GM23338 (cell line): ENCODE measurements around the gene MOV10. TPM values are rescaled to one million over a fixed set of nuclear protein-coding genes. Genes with fewer than 3 reads are reported as not detected.

Source experiments
- ATAC-seq: fragments of 200-7000 bp; cut with Tn5 transposase; 3 replicates; pipeline ENCODE4 v1.9.1; 2020
- DNase-seq: peaks from one replicate; pipeline ENCODE4 v3.0.0-alpha.2; 2015; ENCODE audit warnings: low spot score
- H2AFZ ChIP-seq: fragments of 200-600 bp; sonication (generic); 2 replicates; pipeline ENCODE4 v1.8.0; 2016; ENCODE audit warnings: antibody characterized with exemption, mild to moderate bottlenecking, moderate library complexity
- H3F3A ChIP-seq: fragments of 200-600 bp; sonication (generic); replicated peaks from 2 replicates; pipeline ENCODE4 v1.8.0; 2017; ENCODE audit warnings: antibody characterized with exemption, mixed run types, low read depth
- H3K27ac ChIP-seq: fragments of 200-600 bp; sonication (generic); 2 replicates; pipeline ENCODE4 v1.6.1; 2016; ENCODE audit warnings: low read depth
- H3K27me3 ChIP-seq: fragments of 200-600 bp; sonication (generic); 2 replicates; pipeline ENCODE4 v1.8.0; 2016; ENCODE audit warnings: mild to moderate bottlenecking, mixed run types, moderate library complexity; ENCODE audit not compliant: insufficient read depth
- H3K36me3 ChIP-seq: fragments of 200-600 bp; sonication (generic); 2 replicates; pipeline ENCODE4 v1.8.0; 2016; ENCODE audit warnings: mild to moderate bottlenecking; ENCODE audit not compliant: insufficient read depth
- H3K4me1 ChIP-seq: fragments of 200-600 bp; sonication (generic); 2 replicates; pipeline ENCODE4 v1.8.0; 2016; ENCODE audit warnings: mild to moderate bottlenecking, moderate library complexity; ENCODE audit not compliant: insufficient read depth
- H3K4me2 ChIP-seq: fragments of 200-600 bp; sonication (generic); 2 replicates; pipeline ENCODE4 v1.7.1; 2017; ENCODE audit warnings: mixed run types
- H3K4me3 ChIP-seq: fragments of 200-600 bp; sonication (generic); 2 replicates; pipeline ENCODE4 v1.6.1; 2016; ENCODE audit warnings: mixed run types
- H3K79me2 ChIP-seq: fragments of 200-600 bp; sonication (generic); replicated peaks from 2 replicates; pipeline ENCODE4 v1.8.0; 2017; ENCODE audit warnings: mild to moderate bottlenecking; ENCODE audit not compliant: insufficient read depth
- H3K9me2 ChIP-seq: fragments of 200-600 bp; sonication (generic); 2 replicates; pipeline ENCODE4 v1.8.0; 2017; ENCODE audit not compliant: insufficient read depth
- H4K20me1 ChIP-seq: fragments of 200-600 bp; sonication (generic); replicated peaks from 2 replicates; pipeline ENCODE4 v1.8.0; 2017; ENCODE audit warnings: mild to moderate bottlenecking; ENCODE audit not compliant: insufficient read depth
- H3K27ac Mint-ChIP-seq: 2 replicates; pipeline ENCODE4 v1.8.0; 2020; ENCODE audit warnings: inconsistent platforms, mild to moderate bottlenecking, moderate library complexity, mixed read lengths
- H3K27me3 Mint-ChIP-seq: 3 replicates; pipeline ENCODE4 v1.8.0; 2022; ENCODE audit warnings: low read depth, mild to moderate bottlenecking, moderate library complexity, mixed read lengths, inconsistent platforms; ENCODE audit not compliant: insufficient read depth, poor library complexity
- H3K36me3 Mint-ChIP-seq: 3 replicates; pipeline ENCODE4 v1.8.0; 2021; ENCODE audit warnings: low read depth, mild to moderate bottlenecking, inconsistent platforms, moderate library complexity, mixed read lengths
- H3K4me1 Mint-ChIP-seq: 3 replicates; pipeline ENCODE4 v1.8.0; 2020; ENCODE audit warnings: mild to moderate bottlenecking, inconsistent platforms, mixed read lengths
- H3K4me3 Mint-ChIP-seq: 3 replicates; pipeline ENCODE4 v1.8.0; 2021; ENCODE audit warnings: moderate library complexity, mild to moderate bottlenecking, inconsistent platforms, mixed read lengths
- H3K9me3 Mint-ChIP-seq: 3 replicates; pipeline ENCODE4 v1.8.0; 2020; ENCODE audit warnings: moderate library complexity, mild to moderate bottlenecking, inconsistent platforms, mixed read lengths
- CREB1 ChIP-seq: fragments of 250-450 bp; sonication (Bioruptor Pico); IDR thresholded peaks from 2 replicates; pipeline ENCODE4 v1.5.0; 2020; ENCODE audit warnings: low read depth, mild to moderate bottlenecking, moderate library complexity
- EZH2 ChIP-seq: fragments of 200-600 bp; sonication (generic); IDR thresholded peaks from one replicate; pipeline ENCODE4 v1.8.0; 2017; ENCODE audit warnings: antibody characterized with exemption, mild to moderate bottlenecking, low read depth; ENCODE audit not compliant: unreplicated experiment
- EZH2phosphoT487 ChIP-seq: fragments of 200-600 bp; sonication (generic); IDR thresholded peaks from one replicate; pipeline ENCODE4 v1.8.1; 2018; ENCODE audit warnings: antibody characterized with exemption; ENCODE audit not compliant: unreplicated experiment
- JUNB ChIP-seq: IDR thresholded peaks from one replicate; pipeline ENCODE4 v1.6.1; 2016; ENCODE audit warnings: antibody characterized with exemption; ENCODE audit not compliant: unreplicated experiment
- NANOG ChIP-seq: IDR thresholded peaks from 2 replicates; pipeline ENCODE4 v1.6.1; 2016; ENCODE audit warnings: antibody characterized with exemption, borderline replicate concordance
- POLR2AphosphoS5 ChIP-seq: IDR thresholded peaks from 2 replicates; pipeline ENCODE4 v1.6.1; 2016; ENCODE audit warnings: antibody characterized with exemption, low read depth
- STAT1 ChIP-seq: IDR thresholded peaks from one replicate; pipeline ENCODE4 v1.6.1; 2016; ENCODE audit warnings: antibody characterized with exemption; ENCODE audit not compliant: unreplicated experiment
- ZNF114 ChIP-seq: fragments of 250-450 bp; sonication (Bioruptor Pico); IDR thresholded peaks from 2 replicates; pipeline ENCODE4 v1.5.0; 2020; ENCODE audit warnings: mild to moderate bottlenecking, moderate library complexity
- ZNF331 ChIP-seq: fragments of 250-450 bp; sonication (Bioruptor Pico); IDR thresholded peaks from 2 replicates; pipeline ENCODE4 v1.5.0; 2020; ENCODE audit warnings: low read depth, mild to moderate bottlenecking, moderate library complexity
- polyA plus RNA-seq: library from polyadenylated mRNA; unstranded; fragments of >200 nt; fragmentation: Nextera tagmentation; extraction: Ambion mirVana; gene quantifications from 2 replicates; pipeline ENCODE4 v1.2.1, GENCODE V29; 2016
- total RNA-seq: library from RNA; depleted of rRNA; stranded (reverse); fragments of >200 nt; shearing (Covaris generic); gene quantifications from 2 replicates; pipeline ENCODE4 v1.2.3, GENCODE V29; 2014
- TF ChIP-seq, protein P1 (sequence below): IDR thresholded peaks from 2 replicates; pipeline ENCODE4 v1.6.1; 2016; ENCODE audit warnings: antibody characterized with exemption
- TF ChIP-seq, protein P2 (sequence below): IDR thresholded peaks from one replicate; pipeline ENCODE4 v1.6.1; 2018; ENCODE audit warnings: antibody characterized with exemption; ENCODE audit not compliant: unreplicated experiment
- TF ChIP-seq, protein P3 (sequence below): fragments of 250-450 bp; sonication (Bioruptor Pico); IDR thresholded peaks from 2 replicates; pipeline ENCODE4 v1.5.0; 2020; ENCODE audit warnings: mild to moderate bottlenecking, moderate library complexity
- TF ChIP-seq, protein P4 (sequence below), 2 experiments: fragments of 200-600 bp in 1 of 2; sonication (generic) in 1 of 2; conservative IDR thresholded peaks; 2 replicates each; pipeline versions ENCODE4 v1.5.1 to v1.6.1; 2016 to 2017; ENCODE audit warnings: antibody characterized with exemption in 2 of 2, low read depth in 2 of 2, mild to moderate bottlenecking in 2 of 2, moderate library complexity in 1 of 2

Gene MOV10
- total and polyA plus RNA-seq, 2 experiments from 2014 or later = 53.6 to 77.6 TPM

DNA sequence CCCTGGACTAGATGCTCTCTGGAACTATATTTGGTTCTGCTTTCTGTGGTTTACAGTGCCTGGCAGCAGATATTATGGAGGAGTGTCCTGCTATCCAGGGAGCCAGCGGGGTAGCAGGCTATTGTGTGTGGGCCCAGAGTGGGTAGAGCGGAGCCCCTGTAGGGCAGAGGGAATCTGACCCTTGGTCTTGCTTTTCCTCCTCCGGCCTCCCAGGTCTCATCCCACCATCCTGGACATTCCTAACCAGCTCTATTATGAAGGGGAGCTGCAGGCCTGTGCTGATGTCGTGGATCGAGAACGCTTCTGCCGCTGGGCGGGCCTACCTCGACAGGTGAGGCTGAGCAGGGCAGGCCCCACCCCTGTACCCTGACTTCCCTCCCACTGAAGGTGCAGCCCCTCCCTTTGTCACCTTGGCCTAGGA lies 23.3 kb downstream of the MOV10 start:
- no peak overlapping the region for H3K4me2 ChIP-seq
- 0 out of 2 replicates have a peak, but pooled peaks cover 3% of the 10 kb centered on the region for H3F3A ChIP-seq
- H4K20me1 ChIP-seq = peaks cover 15% of the 10 kb centered on the region; the same call in 1 of the 2 replicates
- DNase-seq (no peak), ATAC-seq (no peak; the same call in 2 of the 3 replicates)
- no peaks in the 10 kb centered on the region for H3K9me3 Mint-ChIP-seq
- H3K4me1 Mint-ChIP-seq = peaks cover 52% of the 10 kb centered on the region
- H3K27me3 Mint-ChIP-seq = peaks cover 33% of the 10 kb centered on the region
- H3K4me3 ChIP-seq = no peak overlapping the region
- no peak overlapping the region for H3K27ac Mint-ChIP-seq
- H3K27ac ChIP-seq = no peak overlapping the region
- H2AFZ ChIP-seq = no peak overlapping the region
- no peaks in the 10 kb centered on the region for H3K9me2 ChIP-seq
- no peaks in the 10 kb centered on the region; the same call in 1 of the 2 replicates for H3K36me3 ChIP-seq
- H3K36me3 Mint-ChIP-seq = peaks cover 69% of the 10 kb centered on the region
- no peak for TF ChIP-seq NANOG
- no peak for TF ChIP-seq EZH2phosphoT487
- TF ChIP-seq, protein P1, sequence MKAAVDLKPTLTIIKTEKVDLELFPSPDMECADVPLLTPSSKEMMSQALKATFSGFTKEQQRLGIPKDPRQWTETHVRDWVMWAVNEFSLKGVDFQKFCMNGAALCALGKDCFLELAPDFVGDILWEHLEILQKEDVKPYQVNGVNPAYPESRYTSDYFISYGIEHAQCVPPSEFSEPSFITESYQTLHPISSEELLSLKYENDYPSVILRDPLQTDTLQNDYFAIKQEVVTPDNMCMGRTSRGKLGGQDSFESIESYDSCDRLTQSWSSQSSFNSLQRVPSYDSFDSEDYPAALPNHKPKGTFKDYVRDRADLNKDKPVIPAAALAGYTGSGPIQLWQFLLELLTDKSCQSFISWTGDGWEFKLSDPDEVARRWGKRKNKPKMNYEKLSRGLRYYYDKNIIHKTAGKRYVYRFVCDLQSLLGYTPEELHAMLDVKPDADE = no peak
- no peak for TF ChIP-seq JUNB
- no peak for TF ChIP-seq STAT1
- no peak for TF ChIP-seq ZNF331
- TF ChIP-seq EZH2 = no peak
- TF ChIP-seq POLR2AphosphoS5 = no peak
- TF ChIP-seq, protein P2, sequence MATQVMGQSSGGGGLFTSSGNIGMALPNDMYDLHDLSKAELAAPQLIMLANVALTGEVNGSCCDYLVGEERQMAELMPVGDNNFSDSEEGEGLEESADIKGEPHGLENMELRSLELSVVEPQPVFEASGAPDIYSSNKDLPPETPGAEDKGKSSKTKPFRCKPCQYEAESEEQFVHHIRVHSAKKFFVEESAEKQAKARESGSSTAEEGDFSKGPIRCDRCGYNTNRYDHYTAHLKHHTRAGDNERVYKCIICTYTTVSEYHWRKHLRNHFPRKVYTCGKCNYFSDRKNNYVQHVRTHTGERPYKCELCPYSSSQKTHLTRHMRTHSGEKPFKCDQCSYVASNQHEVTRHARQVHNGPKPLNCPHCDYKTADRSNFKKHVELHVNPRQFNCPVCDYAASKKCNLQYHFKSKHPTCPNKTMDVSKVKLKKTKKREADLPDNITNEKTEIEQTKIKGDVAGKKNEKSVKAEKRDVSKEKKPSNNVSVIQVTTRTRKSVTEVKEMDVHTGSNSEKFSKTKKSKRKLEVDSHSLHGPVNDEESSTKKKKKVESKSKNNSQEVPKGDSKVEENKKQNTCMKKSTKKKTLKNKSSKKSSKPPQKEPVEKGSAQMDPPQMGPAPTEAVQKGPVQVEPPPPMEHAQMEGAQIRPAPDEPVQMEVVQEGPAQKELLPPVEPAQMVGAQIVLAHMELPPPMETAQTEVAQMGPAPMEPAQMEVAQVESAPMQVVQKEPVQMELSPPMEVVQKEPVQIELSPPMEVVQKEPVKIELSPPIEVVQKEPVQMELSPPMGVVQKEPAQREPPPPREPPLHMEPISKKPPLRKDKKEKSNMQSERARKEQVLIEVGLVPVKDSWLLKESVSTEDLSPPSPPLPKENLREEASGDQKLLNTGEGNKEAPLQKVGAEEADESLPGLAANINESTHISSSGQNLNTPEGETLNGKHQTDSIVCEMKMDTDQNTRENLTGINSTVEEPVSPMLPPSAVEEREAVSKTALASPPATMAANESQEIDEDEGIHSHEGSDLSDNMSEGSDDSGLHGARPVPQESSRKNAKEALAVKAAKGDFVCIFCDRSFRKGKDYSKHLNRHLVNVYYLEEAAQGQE = no peak
- TF ChIP-seq CREB1 (CRISPR knock-in tag) = no peak
- TF ChIP-seq, protein P3, sequence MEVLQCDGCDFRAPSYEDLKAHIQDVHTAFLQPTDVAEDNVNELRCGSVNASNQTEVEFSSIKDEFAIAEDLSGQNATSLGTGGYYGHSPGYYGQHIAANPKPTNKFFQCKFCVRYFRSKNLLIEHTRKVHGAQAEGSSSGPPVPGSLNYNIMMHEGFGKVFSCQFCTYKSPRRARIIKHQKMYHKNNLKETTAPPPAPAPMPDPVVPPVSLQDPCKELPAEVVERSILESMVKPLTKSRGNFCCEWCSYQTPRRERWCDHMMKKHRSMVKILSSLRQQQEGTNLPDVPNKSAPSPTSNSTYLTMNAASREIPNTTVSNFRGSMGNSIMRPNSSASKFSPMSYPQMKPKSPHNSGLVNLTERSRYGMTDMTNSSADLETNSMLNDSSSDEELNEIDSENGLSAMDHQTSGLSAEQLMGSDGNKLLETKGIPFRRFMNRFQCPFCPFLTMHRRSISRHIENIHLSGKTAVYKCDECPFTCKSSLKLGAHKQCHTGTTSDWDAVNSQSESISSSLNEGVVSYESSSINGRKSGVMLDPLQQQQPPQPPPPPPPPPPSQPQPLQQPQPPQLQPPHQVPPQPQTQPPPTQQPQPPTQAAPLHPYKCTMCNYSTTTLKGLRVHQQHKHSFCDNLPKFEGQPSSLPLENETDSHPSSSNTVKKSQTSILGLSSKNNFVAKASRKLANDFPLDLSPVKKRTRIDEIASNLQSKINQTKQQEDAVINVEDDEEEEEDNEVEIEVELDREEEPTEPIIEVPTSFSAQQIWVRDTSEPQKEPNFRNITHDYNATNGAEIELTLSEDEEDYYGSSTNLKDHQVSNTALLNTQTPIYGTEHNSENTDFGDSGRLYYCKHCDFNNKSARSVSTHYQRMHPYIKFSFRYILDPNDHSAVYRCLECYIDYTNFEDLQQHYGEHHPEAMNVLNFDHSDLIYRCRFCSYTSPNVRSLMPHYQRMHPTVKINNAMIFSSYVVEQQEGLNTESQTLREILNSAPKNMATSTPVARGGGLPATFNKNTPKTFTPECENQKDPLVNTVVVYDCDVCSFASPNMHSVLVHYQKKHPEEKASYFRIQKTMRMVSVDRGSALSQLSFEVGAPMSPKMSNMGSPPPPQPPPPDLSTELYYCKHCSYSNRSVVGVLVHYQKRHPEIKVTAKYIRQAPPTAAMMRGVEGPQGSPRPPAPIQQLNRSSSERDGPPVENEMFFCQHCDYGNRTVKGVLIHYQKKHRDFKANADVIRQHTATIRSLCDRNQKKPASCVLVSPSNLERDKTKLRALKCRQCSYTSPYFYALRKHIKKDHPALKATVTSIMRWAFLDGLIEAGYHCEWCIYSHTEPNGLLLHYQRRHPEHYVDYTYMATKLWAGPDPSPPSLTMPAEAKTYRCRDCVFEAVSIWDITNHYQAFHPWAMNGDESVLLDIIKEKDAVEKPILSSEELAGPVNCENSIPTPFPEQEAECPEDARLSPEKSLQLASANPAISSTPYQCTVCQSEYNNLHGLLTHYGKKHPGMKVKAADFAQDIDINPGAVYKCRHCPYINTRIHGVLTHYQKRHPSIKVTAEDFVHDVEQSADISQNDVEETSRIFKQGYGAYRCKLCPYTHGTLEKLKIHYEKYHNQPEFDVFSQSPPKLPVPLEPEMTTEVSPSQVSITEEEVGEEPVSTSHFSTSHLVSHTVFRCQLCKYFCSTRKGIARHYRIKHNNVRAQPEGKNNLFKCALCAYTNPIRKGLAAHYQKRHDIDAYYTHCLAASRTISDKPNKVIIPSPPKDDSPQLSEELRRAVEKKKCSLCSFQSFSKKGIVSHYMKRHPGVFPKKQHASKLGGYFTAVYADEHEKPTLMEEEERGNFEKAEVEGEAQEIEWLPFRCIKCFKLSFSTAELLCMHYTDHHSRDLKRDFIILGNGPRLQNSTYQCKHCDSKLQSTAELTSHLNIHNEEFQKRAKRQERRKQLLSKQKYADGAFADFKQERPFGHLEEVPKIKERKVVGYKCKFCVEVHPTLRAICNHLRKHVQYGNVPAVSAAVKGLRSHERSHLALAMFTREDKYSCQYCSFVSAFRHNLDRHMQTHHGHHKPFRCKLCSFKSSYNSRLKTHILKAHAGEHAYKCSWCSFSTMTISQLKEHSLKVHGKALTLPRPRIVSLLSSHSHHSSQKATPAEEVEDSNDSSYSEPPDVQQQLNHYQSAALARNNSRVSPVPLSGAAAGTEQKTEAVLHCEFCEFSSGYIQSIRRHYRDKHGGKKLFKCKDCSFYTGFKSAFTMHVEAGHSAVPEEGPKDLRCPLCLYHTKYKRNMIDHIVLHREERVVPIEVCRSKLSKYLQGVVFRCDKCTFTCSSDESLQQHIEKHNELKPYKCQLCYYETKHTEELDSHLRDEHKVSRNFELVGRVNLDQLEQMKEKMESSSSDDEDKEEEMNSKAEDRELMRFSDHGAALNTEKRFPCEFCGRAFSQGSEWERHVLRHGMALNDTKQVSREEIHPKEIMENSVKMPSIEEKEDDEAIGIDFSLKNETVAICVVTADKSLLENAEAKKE = no peak
- TF ChIP-seq ZNF114 (CRISPR knock-in tag) = no peak
- TF ChIP-seq, protein P4, sequence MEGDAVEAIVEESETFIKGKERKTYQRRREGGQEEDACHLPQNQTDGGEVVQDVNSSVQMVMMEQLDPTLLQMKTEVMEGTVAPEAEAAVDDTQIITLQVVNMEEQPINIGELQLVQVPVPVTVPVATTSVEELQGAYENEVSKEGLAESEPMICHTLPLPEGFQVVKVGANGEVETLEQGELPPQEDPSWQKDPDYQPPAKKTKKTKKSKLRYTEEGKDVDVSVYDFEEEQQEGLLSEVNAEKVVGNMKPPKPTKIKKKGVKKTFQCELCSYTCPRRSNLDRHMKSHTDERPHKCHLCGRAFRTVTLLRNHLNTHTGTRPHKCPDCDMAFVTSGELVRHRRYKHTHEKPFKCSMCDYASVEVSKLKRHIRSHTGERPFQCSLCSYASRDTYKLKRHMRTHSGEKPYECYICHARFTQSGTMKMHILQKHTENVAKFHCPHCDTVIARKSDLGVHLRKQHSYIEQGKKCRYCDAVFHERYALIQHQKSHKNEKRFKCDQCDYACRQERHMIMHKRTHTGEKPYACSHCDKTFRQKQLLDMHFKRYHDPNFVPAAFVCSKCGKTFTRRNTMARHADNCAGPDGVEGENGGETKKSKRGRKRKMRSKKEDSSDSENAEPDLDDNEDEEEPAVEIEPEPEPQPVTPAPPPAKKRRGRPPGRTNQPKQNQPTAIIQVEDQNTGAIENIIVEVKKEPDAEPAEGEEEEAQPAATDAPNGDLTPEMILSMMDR (conservative IDR thresholded peaks at IDR 0.05; ENCODE audit: low read depth in 2 of 2) = no peak
- peaks cover 15% of the 10 kb centered on the region; the same call in 1 of the 2 replicates for H3K27me3 ChIP-seq
- no peaks in the 10 kb centered on the region for H3K79me2 ChIP-seq
- peaks cover 37% of the 10 kb centered on the region for H3K4me1 ChIP-seq
- no peak overlapping the region for H3K4me3 Mint-ChIP-seq
